HG03571 (cell line): Measurements from ENCODE around the gene CPLANE2.
"Not testable (repeated sequence)": the region's sequence is repeated elsewhere in the genome, so short reads cannot be mapped to it uniquely, and the experiment has no call there.

Experiments used
- ATAC-seq: cut with Tn5 transposase; IDR thresholded peaks from one replicate; pipeline ENCODE4 v1.9.1; 2021; ENCODE audit not compliant: unreplicated experiment

CPLANE2 gene

GRCh38 chr1:16236511-16237342 is at the start of gene CPLANE2:
Gene CPLANE2, minus strand, starts transcription at chr1:16237183. Its CDS starts 441 bp downstream, at chr1:16236742.
- ATAC-seq: peak; percentile 83

GRCh38 chr1:16286122-16286521 is 49.1 kb upstream of the CPLANE2 start:
- no peak for ATAC-seq

- ATAC-seq: no peak
These were observed 44.8 kb upstream of the CPLANE2 start for GRCh38 chr1:16281765-16282164.

GRCh38 chr1:16279186-16279585 is 42.2 kb upstream of the CPLANE2 start:
- no peak for ATAC-seq

GRCh38 chr1:16276302-16277030 is 39.5 kb upstream of the CPLANE2 start:
- ATAC-seq: no peak

- no peak for ATAC-seq
These were observed 38.6 kb upstream of the CPLANE2 start for GRCh38 chr1:16275591-16275990.

GRCh38 chr1:16267690-16268180 is 30.8 kb upstream of the CPLANE2 start:
- ATAC-seq: no peak

GRCh38 chr1:16266411-16267118 is 29.6 kb upstream of the CPLANE2 start:
- ATAC-seq: no peak

- ATAC-seq: no peak
These were observed 25.1 kb upstream of the CPLANE2 start for GRCh38 chr1:16262067-16262466.

- no peak for ATAC-seq
These were observed 23.8 kb upstream of the CPLANE2 start for GRCh38 chr1:16260814-16261213.

- ATAC-seq: no peak
These were observed 21.7 kb upstream of the CPLANE2 start for GRCh38 chr1:16258591-16259135.

- ATAC-seq: no peak
These were observed 21.0 kb upstream of the CPLANE2 start for GRCh38 chr1:16257968-16258367.

- ATAC-seq: not testable (repeated sequence)
These were observed 20.6 kb upstream of the CPLANE2 start for GRCh38 chr1:16257556-16257955.

- no peak for ATAC-seq
These were observed 19.5 kb upstream of the CPLANE2 start for GRCh38 chr1:16256478-16256877.

- ATAC-seq: no peak
These were observed 17.4 kb upstream of the CPLANE2 start for GRCh38 chr1:16254263-16254928.

- no peak for ATAC-seq
These were observed 16.4 kb upstream of the CPLANE2 start for GRCh38 chr1:16253332-16253922.

GRCh38 chr1:16252912-16253311 is 15.9 kb upstream of the CPLANE2 start:
- ATAC-seq: no peak

GRCh38 chr1:16251381-16251780 is 14.4 kb upstream of the CPLANE2 start:
- ATAC-seq: no peak

- ATAC-seq: no peak
These were observed 13.7 kb upstream of the CPLANE2 start for GRCh38 chr1:16250524-16251251.
